Dendritic cell treated with granulocyte-macrophage colony-stimulating factor and Interleukin-4, amounts not matched to agents 40 ng/mL and 50 ng/mL, for 4 days (primary cell): ENCODE measurements around the gene CALN1.
"Not testable (repeated sequence)": the region's sequence is repeated elsewhere in the genome, so short reads cannot be mapped to it uniquely, and the experiment has no call there.

ENCODE experiments used
- H3K27ac Mint-ChIP-seq: one replicate; pipeline ENCODE4 v1.8.0; 2022; ENCODE audit warnings: mild to moderate bottlenecking, mixed read lengths
- H3K27me3 Mint-ChIP-seq: one replicate; pipeline ENCODE4 v1.8.0; 2022; ENCODE audit warnings: mild to moderate bottlenecking, mixed read lengths
- H3K36me3 Mint-ChIP-seq: one replicate; pipeline ENCODE4 v1.8.0; 2022; ENCODE audit warnings: low read depth, mixed read lengths
- H3K4me1 Mint-ChIP-seq: one replicate; pipeline ENCODE4 v1.8.0; 2022; ENCODE audit warnings: low read depth, mixed read lengths
- H3K4me3 Mint-ChIP-seq: one replicate; pipeline ENCODE4 v1.8.0; 2022; ENCODE audit warnings: mild to moderate bottlenecking, moderate library complexity, mixed read lengths
- H3K9me3 Mint-ChIP-seq: one replicate; pipeline ENCODE4 v1.8.0; 2022; ENCODE audit warnings: mixed read lengths
- intact Hi-C: fragments of 100-400 bp; cut with micrococcal nuclease; formaldehyde crosslinking; loops from one replicate; pipeline ENCODE4 v1.15.0; 2022

Gene CALN1

DNA sequence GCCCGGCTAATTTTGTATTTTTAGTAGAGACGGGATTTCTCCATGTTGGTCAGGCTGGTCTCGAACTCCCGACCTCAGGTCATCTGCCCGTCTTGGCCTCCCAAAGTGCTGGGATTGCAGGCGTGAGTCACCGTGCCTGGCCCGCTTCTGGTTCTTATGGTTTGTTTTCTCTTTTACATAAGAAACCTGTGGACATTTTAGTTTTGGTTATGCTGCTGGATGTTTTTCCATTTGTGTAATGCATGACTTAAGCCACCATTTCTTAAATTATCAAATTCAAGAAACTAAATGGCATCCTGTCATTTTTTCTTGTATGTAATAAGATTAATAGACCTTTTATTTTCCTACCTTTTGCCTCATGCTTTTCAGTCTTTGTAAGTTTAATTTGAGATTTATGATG is 589.7 kb downstream of the CALN1 start:
- H3K4me1 Mint-ChIP-seq, H3K4me3 Mint-ChIP-seq, intact Hi-C loops, H3K27ac Mint-ChIP-seq, H3K36me3 Mint-ChIP-seq, H3K27me3 Mint-ChIP-seq: not testable (repeated sequence)
- peaks cover 62% of the 10 kb centered on the region for H3K9me3 Mint-ChIP-seq

DNA sequence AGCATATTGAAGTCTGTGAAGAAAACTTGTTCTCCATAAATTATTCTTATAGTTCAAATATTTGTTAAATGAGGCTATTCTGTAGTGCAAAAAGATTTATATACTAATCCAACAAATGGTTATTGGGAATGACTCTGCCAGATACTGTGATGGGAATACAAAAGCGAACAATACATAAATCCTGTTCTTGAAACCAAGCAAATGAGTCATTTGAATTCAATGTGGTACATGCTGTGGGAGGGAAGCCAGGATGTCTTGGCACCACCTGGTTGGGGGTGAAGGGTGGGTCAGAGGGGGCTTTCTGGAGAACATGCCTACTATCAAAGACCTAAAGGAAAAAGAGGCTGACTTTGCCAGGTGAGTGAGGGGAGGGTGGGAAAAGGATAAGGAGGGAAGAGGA is 594.2 kb downstream of the CALN1 start:
- Mint-ChIP-seq H3K9me3 (peaks cover 27% of the 10 kb centered on the region), H3K4me1 (no peaks in the 10 kb centered on the region), H3K27me3 (no peaks in the 10 kb centered on the region), H3K36me3 (no peaks in the 10 kb centered on the region), H3K4me3 (no peak overlapping the region), H3K27ac (no peak overlapping the region)
- intact Hi-C loops: no loop called here

DNA sequence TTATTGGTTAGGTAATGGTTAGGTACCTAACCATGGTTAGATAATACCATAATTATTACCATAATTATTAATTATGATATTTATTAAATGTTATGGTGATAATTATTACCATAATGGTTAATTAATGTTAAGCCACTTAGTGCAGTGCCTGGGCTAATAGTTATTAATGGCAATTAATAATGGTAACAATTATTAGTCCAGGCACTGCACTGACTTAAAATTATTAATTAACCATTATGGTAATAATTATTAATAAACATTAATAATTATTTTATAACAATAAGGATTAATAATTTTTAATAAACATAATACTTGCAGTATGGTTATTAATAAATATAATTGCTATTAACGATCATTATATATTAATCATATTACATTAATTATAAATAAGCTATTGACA is 604.0 kb downstream of the CALN1 start:
- H3K36me3 Mint-ChIP-seq: no peaks in the 10 kb centered on the region
- no peaks in the 10 kb centered on the region for H3K4me1 Mint-ChIP-seq
- no peak overlapping the region for H3K27ac Mint-ChIP-seq
- intact Hi-C loops: no loop called here
- H3K27me3 Mint-ChIP-seq: no peaks in the 10 kb centered on the region
- H3K9me3 Mint-ChIP-seq: peaks cover 27% of the 10 kb centered on the region
- H3K4me3 Mint-ChIP-seq: no peak overlapping the region

DNA sequence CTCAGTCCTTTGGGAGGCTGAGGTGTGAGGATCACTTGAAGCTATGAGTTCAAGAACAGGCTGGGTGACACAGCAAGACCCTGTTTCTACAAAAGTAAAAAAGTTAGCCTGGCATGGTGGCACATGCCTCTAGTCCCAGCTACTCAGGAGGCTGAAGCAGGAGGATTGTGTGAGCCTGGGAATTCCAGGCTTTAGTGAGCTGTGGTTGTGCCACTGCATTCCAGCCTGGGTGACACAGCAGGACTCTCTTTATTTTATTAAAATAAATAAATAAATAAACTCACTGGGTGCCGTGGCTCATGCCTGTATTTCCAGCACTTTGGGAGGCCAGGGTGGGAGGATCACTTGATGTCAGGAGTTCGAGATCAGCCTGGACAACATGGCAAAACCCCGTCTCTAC is 607.9 kb downstream of the CALN1 start:
- Mint-ChIP-seq H3K4me3 (no peak overlapping the region), H3K27ac (no peak overlapping the region), H3K4me1 (no peaks in the 10 kb centered on the region), H3K27me3 (no peaks in the 10 kb centered on the region), H3K36me3 (no peaks in the 10 kb centered on the region), H3K9me3 (peaks cover 27% of the 10 kb centered on the region)
- intact Hi-C loops: no loop called here

DNA sequence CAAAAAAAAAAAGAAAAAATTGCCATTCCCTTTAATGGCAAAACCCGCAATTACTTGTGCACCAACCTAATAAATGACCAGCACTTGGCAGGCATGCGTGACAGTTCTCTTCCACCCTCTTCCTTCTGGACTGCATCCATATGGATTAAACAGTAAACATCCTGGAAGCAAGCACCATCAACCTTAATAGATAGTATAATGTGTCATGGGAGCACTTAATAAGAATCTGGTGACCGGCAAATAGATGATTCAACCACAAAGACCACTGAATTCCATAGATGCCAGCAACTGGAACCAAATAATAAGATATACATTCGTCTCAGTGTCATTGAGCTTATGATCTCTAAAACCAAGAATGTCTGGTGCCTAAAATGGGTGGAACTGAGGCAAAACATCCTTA is 610.2 kb downstream of the CALN1 start:
- H3K4me3 Mint-ChIP-seq: no peak overlapping the region
- peaks cover 22% of the 10 kb centered on the region for H3K9me3 Mint-ChIP-seq
- intact Hi-C loops: no loop called here
- no peak overlapping the region for H3K27ac Mint-ChIP-seq
- H3K27me3 Mint-ChIP-seq: no peaks in the 10 kb centered on the region
- H3K36me3 Mint-ChIP-seq: no peaks in the 10 kb centered on the region
- no peaks in the 10 kb centered on the region for H3K4me1 Mint-ChIP-seq

DNA sequence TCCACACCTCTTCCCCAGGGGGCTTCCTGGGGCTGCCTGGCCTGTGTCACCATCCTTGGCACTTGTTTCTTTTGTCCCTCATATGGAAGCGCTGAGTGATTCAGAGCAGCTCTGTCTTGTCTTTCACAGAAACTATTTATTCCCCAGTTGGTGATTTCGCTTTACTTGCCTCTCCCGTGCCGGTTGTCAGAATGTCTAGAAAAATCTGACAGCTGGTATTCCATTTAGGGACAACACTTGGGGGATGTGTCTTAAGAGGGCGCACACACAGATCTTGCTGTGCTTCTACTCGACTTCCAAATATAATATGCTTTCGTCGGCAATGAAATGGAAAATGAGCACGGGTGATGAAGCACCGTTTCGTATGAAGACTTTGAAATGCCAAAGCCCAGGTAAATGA is 611.8 kb downstream of the CALN1 start:
- Mint-ChIP-seq H3K36me3 (no peaks in the 10 kb centered on the region), H3K4me1 (no peaks in the 10 kb centered on the region), H3K4me3 (no peak overlapping the region), H3K9me3 (peaks cover 6% of the 10 kb centered on the region), H3K27ac (no peak overlapping the region), H3K27me3 (no peaks in the 10 kb centered on the region)
- intact Hi-C loops: no loop called here

DNA sequence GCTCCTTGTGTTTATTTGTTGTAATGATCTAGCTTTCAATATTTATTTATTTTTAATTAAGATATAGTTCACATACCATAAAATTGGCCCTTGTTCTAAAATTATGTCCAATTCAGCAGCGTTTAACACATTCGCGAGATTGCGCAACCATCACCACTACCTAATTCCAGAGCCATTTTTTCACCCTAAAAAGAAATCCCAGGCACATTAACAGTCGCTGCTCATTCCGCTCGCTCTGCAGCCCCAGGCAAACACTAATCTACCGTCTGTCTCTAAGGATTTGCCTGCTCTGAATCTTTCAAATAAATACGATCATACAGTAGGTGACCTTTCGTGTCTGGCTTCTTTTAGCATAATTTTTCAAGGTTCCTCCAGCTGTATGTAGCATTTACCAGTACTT is 616.7 kb downstream of the CALN1 start:
- Mint-ChIP-seq H3K36me3 (no peaks in the 10 kb centered on the region), H3K4me1 (no peaks in the 10 kb centered on the region), H3K4me3 (no peak overlapping the region), H3K27ac (no peak overlapping the region), H3K27me3 (no peaks in the 10 kb centered on the region), H3K9me3 (peaks cover under 1% of the 10 kb centered on the region)
- intact Hi-C loops: no loop called here

DNA sequence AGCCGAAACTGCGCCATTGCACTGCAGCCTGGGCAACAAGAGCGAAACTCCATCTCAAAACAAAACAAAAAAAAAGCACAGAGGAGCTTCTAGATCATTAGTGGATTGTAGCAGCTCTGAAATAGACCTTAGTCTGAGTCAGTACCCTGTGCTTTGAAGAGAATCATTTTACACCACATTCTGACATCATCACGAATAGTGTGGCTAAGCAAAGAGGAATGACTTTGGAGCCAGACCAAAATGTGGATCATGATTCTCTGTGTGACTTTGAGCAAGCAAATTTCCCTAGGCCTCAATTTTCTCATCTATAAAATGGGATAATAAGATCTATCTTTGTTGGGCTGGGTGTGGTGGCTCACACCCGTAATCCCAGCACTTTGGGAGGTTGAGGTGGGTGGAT is 618.9 kb downstream of the CALN1 start:
- Mint-ChIP-seq H3K4me3 (no peak overlapping the region), H3K27me3 (no peaks in the 10 kb centered on the region), H3K27ac (no peak overlapping the region), H3K4me1 (no peaks in the 10 kb centered on the region), H3K9me3 (peaks cover 11% of the 10 kb centered on the region), H3K36me3 (no peaks in the 10 kb centered on the region)
- intact Hi-C loops: no loop called here

DNA sequence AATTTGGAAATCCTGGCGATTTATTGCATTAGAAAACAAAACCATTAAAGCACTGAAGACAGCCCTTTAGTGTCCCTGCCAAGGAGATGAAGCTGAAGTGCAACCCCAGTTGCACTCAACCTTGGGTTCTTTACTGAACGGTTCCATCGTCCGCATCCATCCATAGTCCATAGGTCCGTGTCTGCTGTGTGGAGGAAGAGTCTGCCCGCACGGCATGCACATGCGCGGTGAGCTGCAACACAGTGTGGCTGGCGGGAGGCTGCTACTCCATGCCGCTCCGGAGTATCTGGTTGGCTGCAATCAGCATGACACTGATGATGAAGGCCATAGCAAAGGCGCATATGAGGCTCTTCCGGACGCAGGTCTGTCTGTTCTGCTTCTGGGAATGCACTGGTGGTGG is 624.6 kb downstream of the CALN1 start:
- no peaks in the 10 kb centered on the region for H3K27me3 Mint-ChIP-seq
- no peaks in the 10 kb centered on the region for H3K4me1 Mint-ChIP-seq
- H3K36me3 Mint-ChIP-seq: no peaks in the 10 kb centered on the region
- H3K27ac Mint-ChIP-seq: no peak overlapping the region
- peaks cover 37% of the 10 kb centered on the region for H3K9me3 Mint-ChIP-seq
- H3K4me3 Mint-ChIP-seq: no peak overlapping the region
- intact Hi-C loops: no loop called here

DNA sequence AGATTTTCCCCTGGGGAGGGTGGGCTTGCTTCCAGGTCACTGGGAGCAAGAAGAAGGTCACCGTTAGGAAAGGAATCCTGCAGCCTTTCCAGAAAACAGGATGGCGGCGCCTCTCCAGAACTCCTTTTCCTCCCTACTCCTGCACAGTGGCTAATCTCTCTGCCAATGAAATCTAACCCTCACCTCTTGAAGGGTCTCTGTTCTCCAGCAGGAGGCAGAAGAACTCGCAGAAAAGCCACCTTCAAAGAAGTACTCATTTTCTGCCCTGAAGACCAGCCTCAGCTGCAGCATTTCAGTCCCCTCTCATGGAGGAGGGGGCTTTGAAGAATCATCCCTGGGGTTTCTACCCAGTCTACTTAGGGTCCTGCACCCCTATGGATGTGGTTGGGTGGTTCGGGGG is 626.9 kb downstream of the CALN1 start:
- Mint-ChIP-seq H3K36me3 (no peaks in the 10 kb centered on the region), H3K27me3 (no peaks in the 10 kb centered on the region), H3K4me1 (no peaks in the 10 kb centered on the region), H3K4me3 (no peak overlapping the region), H3K27ac (no peak overlapping the region), H3K9me3 (peaks cover 34% of the 10 kb centered on the region)
- intact Hi-C loops: no loop called here

DNA sequence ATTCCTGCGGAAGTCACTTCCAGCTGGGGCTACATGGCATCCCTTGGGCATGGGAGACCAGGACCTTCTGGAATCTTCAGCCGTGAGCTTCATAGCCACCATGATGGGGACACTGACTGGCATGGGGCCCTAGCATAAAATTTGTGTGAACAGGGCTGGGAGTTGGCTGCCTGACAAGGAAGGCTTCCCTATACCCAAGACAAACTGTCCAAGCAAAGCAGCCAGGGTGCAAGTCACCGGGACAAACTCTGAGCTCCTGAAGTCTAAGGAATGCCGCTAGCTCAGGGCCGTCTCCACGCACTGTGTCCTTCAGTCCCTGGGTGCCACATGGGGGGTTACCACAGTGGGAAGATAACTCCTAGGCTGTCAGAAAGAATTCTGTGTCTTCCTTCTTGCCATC is 627.4 kb downstream of the CALN1 start:
- intact Hi-C loops: no loop called here
- no peak overlapping the region for H3K27ac Mint-ChIP-seq
- no peaks in the 10 kb centered on the region for H3K36me3 Mint-ChIP-seq
- no peaks in the 10 kb centered on the region for H3K4me1 Mint-ChIP-seq
- H3K9me3 Mint-ChIP-seq: peaks cover 30% of the 10 kb centered on the region
- H3K4me3 Mint-ChIP-seq: no peak overlapping the region
- no peaks in the 10 kb centered on the region for H3K27me3 Mint-ChIP-seq

DNA sequence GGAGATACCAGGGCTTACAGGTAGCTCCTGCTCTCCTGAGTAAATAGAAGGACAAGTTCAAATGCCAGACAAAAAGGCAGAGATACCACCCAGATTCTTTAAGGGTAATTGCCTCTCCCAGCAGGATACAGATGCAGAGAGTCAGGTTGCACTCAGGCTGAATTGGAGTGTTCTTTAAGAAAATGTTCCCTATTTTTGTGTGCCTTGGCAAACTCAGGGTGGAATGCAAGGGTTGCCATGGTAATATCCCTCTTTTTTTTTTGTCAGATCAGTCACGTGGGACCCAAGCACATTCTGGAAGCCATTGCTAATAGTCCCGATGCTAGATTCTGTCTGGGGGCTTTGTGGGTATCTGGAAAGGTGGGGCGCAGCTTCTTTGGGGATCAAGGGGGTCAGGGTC is 628.0 kb downstream of the CALN1 start:
- Mint-ChIP-seq H3K27me3 (no peaks in the 10 kb centered on the region), H3K4me1 (no peaks in the 10 kb centered on the region), H3K36me3 (no peaks in the 10 kb centered on the region), H3K27ac (no peak overlapping the region), H3K9me3 (peaks cover 26% of the 10 kb centered on the region), H3K4me3 (no peak overlapping the region)
- intact Hi-C loops: no loop called here

DNA sequence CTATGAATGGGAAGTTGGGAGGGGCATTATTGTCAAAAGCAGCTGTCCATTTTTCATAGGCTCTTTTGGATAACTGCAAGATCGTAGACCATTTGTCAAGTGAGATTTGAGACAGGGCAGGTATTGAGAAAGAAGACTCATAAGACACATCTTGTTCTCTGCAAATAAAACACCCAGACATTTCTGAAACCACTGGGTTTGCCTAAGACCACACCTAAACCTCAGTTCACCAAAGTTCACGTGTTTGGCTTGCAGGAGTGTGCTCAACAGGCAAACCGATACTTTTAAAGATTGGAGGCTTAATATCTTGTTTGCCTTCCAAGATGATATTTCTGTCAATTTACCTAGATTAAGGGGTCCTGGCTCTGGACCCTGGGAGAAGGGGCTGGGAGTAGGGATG is 628.4 kb downstream of the CALN1 start:
- intact Hi-C loops: no loop called here
- Mint-ChIP-seq H3K36me3 (no peaks in the 10 kb centered on the region), H3K9me3 (peaks cover 26% of the 10 kb centered on the region), H3K27ac (no peak overlapping the region), H3K4me1 (no peaks in the 10 kb centered on the region), H3K4me3 (no peak overlapping the region), H3K27me3 (no peaks in the 10 kb centered on the region)

DNA sequence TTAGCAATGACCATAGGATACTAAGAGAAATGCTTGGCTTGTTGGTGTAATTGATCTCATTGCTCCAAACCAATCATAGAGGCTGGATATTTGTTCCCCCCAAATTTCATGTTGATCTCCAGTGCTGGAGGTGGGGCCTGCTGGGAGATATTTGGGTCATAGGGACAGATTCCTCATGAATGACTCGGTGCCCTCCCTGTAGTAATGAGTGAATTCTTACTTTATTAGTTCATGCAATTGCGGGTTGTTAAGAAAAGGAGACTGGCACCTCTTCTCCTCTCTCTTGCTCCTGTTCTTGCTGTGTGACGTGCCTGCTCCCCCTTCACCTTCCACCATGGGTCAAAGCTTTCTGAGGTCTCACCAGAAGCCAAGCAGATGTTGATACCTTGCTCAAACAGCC is 630.1 kb downstream of the CALN1 start:
- H3K4me1 Mint-ChIP-seq: no peaks in the 10 kb centered on the region
- no peaks in the 10 kb centered on the region for H3K36me3 Mint-ChIP-seq
- peaks cover 15% of the 10 kb centered on the region for H3K9me3 Mint-ChIP-seq
- intact Hi-C loops: no loop called here
- H3K27me3 Mint-ChIP-seq: no peaks in the 10 kb centered on the region
- no peak overlapping the region for H3K4me3 Mint-ChIP-seq
- no peak overlapping the region for H3K27ac Mint-ChIP-seq

DNA sequence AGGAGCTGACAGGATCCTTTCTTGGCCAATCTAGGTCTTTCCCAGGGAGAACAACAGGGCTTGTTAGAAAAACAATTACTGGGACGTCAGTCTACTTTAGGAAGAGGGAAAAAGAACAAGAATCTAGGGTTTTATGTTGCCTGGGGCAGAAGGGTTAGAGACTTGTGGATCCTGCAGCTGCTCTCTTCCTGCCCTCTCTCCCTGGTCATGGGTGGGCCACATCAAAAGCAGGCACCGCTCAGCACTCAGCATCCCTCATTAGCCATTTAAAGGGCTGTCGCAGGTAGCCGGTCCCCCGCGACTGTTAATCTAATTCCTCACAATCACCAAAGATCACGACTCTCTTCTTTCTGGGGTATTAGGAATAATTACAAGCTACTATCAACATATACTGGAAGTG is 631.9 kb downstream of the CALN1 start:
- Mint-ChIP-seq H3K36me3 (no peaks in the 10 kb centered on the region), H3K27me3 (no peaks in the 10 kb centered on the region), H3K4me1 (no peaks in the 10 kb centered on the region), H3K27ac (no peak overlapping the region), H3K9me3 (no peaks in the 10 kb centered on the region), H3K4me3 (no peak overlapping the region)
- intact Hi-C loops: no loop called here

DNA sequence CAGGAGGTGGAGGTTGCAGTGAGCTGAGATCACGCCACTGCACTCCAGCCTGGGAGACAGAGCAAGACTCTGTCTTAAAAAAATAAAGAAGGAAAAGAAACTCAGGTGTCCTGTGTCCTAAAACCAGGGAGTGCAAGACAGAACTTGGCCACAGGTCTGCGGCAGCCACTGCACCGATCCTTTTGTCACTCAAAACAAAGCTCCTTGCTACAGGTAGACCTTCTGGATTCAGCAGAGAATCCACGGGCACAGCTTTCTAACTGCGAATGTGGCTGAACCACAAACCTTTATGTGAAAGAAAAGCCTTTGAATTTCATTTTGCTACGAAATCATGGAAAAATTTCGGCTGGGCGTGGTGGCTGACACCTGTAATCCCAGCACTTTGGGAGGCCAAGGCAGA is 634.9 kb downstream of the CALN1 start:
- Mint-ChIP-seq H3K4me1 (no peaks in the 10 kb centered on the region), H3K27ac (no peak overlapping the region), H3K4me3 (no peak overlapping the region), H3K36me3 (no peaks in the 10 kb centered on the region), H3K9me3 (no peaks in the 10 kb centered on the region), H3K27me3 (no peaks in the 10 kb centered on the region)
- intact Hi-C loops: no loop called here
